NCI-H345 treated with DMSO at 0.1 percent for 48 hours (cell line): ENCODE results near the gene SCN4A.

ENCODE experiments used
- DNase-seq: peaks from one replicate; lab custom pipeline; 2025; ENCODE audit not compliant: unreplicated experiment; lab: John Stamatoyannopoulos, UW

The SCN4A gene

DNA sequence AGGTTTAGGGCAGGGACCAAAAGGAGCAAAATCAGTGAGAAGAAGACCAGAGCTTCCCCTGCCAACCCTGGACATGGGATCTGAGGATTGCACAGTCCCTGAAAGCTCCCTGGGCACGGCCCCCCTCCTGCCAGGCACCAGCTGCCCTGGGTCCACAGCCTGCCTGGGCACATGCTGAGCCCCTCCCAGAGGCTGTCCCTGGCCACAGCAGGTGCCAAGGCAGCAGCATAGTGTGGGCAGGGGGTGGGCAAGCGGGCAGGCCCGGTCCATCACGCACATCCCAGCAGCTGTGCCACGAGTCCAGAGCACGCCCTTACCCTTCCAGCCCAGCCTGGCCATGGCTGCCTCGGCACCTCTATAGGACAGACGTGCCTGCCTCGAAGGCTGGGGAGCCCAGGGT lies 12.7 kb downstream of the SCN4A start:
- no peak for DNase-seq

DNA sequence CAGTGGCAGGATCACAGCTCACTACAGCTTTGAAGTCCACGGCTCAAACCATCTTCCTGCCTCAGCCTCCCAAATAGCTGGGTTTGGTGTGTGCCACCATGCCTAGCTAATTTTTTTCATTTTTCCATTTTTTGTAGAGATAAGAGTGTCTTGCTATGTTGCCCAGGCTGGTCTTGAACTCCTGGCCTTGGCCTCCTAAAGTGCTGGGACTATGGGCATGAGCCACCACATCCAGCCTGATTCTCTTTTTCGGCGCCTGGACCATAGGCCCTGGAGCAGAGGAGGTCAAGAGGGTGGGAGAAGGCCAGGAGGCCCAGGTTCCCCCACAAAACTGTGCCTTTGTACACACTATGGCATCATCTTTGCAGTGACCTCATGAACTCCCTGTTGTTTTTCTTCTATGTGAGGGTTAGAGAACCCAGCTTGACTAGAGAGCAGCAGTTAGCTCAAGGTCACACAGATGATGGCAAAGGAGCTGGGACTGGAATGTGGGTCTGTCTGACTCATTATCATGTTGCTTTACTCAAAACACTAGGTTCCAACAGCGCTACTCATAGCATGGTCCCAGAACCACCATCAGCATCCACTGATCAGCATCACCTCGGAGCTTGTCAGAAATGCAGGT lies 16.3 kb downstream of the SCN4A start:
- no peak for DNase-seq

DNA sequence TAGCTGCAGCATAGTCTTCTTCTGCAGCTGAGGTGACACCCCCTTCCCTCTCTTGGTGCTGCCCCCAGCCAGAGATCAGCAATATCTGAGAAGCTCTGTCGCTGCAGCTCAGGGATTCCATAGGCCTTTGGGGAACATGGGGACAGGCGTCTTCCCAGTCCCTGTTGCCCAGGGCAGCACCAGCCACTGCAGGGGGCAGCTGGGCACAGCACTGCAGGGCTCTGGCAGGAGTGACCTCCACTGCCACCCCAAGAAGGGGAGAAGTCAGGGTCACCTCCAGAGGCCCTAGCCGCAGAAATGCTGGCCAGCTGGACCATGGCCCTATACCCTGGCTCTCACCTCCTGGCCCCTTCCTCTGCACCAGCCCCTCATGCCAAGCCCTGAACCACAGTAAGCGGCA lies 16.9 kb downstream of the SCN4A start:
- no peak for DNase-seq

DNA sequence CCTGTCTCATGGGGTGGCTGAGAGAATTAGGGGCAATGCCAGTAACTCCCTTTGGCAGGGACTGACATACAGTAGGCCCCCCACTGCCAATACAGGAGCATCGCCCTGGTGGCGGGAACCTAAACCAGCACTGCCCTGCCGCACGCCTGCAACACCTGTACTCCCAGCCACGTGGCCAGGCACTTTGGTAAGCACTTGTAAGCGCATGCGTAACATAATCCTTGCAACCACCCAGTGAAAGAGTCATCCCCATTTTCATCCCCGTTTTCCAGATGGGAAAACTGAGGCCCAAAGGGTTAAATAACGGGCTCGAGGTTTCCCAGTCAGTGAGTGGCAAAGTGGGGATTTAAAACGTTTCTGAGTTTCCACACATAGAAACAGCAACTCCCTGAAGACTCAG lies 17.5 kb downstream of the SCN4A start:
- DNase-seq = no peak

DNA sequence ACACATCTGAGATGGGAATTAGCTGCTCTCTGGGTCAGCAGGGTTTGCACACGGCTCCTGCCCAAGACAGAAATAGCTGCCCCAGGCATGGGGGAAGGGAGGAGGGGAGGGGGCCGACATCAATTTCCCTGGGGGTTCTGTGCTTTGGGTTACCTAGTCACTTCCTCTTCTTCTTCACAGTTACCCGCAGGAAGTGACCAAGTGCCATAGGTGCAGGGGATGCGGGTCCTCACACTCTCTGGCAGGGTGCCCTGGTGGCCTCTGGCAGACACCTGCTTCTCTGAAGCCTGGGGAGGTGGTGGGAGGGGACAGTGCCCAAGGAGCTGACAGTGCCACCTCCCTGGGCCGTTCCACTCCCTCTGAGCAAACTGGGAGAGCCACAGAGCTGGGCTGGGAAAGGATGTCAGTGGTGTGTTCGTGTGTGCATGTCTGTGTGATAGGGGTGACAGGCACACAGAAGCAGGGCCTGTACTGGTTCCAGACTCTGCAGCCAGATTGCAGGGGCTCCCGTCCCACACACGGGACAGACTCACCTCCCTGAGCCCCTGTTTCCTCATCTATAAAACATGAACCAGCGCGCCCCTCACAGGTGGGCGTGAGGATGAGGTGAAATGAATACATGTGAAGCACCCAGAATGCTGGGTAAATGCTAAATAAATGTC lies 18.2 kb downstream of the SCN4A start:
- no peak for DNase-seq

DNA sequence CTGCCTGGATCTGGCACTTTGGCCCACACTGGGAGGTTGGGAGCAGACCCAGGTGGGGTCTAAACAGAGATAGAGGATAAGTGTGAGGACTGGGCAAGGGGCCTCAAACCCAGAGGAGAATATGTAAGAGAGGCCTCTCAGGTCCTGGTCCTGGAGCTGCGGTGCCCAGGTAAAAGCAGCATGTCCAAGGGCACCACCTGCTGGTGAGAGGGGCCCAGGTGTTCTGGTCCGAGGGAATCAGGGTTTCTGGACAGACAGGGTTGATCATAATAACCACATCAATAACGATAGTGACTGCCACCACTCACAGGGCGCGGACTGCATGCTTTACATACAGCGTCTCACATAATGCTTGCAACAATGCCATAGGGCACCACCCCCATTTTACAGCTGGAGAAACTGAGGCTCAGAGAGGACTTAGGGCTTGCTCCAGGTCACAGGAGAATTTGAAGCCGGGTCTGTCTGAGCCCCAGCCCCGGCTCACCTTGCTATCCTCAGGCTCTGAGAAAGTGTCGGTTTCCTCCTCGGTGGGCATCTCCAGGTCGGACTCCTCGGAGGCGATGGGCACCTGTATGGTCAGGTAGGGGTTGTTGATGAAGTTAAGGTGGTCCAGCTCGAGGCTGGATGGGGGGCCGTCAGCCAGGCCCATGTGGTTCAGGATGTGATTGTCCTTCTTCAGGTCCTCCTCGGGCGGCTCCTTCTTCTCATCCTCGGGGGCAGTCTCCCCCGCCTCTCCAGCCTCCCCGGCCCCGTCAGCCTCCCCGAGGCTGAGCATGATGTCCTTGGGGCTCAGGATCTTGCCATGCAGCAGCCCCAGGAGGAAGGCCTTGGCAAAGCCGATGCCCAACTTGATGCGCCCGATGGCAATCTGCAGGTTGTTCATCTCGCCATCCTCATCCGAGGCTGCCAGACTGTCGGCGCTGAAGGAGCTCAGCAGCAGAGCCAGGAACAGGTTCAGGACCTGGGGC lies 21.5 kb downstream of the SCN4A start:
- DNase-seq = no peak

DNA sequence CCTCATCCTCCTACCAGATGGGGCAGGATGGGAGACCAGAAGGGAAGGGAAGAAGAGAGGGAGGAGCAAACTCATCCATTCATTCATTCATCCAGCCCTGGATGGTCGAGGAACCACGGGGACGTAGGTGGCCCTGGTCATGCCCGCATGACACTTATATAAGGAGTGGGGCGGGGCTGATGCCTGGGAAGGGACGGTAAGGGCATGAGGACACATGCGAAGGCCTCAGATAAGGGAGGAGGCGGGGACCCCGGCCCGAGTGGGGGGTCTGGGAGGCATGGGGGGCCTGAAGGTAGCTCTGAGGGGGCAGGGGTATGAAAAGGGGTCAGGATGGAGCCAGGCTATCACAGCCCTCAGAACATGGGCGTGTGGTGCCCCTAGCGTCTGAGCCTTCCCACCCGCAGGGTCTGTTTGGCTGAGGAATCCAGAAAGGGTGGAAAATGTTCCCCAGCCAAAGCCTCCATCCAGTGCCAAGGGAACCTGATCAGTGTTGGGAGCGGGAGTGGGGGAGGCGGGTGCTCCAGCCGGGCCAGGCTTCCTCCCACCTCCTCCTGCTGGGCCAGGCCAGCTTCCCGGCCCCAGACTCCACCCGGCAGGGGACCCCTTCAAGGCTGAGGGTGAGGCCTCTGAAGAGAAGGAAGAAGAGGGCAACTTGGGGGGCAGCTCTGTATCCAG lies 23.0 kb downstream of the SCN4A start:
- no peak for DNase-seq

DNA sequence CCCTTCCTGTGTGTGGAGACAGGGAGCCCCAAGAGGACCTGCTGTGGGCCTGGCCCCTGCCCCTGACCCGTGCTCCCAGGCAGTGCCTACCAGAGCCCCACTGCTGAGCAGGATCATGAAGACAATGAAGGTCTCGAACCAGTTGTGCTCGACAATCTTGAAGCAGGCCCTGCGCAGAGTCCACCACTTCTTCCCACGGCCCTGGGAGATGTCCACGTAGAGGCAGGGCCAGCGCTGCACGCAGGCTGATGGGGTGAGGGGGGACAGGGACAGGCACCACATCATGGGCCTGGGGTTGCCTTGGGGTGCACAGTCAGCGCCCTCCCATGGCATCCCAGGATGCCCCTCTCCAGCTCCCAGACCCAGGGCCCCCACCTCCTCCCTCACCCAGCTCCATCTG lies 24.2 kb downstream of the SCN4A start:
- DNase-seq = no peak

DNA sequence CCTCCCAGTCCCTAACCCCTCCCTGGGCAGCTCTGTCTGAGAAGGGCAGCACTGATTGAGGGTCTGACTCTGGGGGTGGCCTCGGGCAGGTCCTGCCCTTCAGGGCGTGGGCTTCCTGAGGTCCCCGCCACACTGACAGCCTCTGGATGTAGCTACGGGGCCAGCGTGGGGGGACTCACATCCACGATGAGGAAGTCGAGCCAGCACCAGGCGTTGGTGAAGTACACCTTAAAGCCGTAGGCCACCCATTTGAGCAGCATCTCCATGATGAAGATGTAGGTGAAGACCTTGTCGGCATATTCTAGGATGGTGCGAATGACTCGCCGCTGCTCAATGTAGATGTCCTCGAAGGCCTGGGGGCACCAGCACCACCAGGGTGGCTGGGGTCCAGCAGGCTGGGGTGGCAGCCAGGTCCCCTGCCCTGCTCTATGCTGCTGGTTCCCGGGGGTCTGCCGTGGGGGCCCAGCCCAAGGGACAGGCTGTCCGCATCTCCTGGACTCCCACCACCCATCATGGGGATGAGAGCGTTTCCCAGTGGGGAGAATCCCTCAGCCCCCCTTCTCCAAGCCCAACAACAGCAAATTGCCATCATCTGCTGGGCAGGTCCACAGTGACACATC lies 24.9 kb downstream of the SCN4A start:
- no peak for DNase-seq

DNA sequence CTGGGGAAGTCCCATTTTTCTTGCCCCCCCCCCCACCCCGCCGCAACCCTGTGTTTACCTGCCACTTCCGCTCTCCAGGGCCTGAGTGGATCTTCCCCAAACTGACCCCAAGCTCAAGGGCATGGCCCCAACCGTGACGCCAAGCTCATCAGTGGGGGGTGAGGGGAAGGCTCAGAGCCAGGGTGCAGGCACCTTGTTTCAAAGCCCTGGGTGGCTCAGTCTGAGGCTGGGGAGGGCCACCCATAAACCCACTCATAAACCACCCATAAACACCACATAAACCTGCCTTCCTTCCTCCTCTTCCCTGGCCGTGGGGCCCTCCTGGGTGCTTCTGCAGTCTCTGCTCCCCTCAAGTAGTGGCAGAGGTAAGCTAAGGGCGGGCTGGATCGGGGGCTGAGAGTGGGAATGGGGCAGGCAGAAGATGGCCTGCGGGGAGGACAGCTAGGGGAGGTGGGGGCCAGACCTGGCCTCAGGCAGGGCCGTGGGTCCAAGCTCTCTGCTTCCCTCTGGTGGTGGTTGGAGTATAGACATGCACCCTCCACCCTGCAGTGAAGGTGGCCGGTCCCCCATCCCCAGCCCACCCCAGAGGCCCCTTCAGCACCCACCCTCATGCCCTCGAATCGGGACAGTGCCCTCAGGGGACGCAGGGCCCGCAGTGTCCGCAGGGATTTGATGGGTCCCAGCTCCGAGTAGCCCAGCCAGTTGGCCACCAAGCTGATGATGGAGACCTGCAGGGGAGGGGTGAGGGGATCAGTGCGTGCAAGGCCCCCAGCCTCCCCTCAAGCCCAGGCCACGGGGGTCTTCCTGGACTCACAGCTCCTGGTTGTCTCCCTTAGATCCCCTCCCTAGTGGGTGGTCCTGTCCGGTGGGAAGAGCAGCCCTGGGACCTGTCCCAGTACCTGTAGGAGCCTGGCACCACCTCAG lies 26.0 kb downstream of the SCN4A start:
- peak; percentile 33 for DNase-seq

DNA sequence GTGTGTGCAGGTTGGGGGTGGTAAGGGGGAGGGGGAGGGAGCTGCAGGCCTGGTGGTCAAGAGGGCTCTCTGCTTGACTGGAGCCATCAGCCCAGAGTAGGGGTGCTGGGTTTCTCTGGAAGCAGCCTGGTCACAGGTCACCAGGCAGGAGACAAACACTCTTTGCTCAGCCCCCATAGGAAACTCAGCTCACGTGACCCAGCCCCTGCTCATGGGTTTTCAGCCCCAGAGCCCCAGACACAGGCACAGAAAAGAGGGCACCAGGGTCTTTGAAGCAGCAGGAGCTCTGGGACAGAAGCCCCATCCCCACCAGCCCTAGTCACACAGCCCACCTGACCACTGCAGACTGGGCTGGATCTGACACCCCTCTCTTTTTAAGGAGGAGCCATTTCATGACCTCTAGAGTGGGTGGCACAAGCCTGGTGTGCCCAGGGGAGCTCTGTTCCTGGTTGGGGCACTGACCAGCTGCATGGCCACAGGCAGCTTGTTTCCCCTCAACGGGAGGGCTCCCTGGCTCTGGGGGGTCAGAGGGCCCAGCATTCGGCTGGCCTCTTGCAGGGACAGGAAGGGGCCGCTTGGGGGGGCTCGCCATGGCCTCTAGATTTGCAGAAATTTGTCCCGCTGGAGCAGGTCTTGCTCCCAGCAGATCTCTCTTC lies 26.8 kb downstream of the SCN4A start:
- DNase-seq = no peak

DNA sequence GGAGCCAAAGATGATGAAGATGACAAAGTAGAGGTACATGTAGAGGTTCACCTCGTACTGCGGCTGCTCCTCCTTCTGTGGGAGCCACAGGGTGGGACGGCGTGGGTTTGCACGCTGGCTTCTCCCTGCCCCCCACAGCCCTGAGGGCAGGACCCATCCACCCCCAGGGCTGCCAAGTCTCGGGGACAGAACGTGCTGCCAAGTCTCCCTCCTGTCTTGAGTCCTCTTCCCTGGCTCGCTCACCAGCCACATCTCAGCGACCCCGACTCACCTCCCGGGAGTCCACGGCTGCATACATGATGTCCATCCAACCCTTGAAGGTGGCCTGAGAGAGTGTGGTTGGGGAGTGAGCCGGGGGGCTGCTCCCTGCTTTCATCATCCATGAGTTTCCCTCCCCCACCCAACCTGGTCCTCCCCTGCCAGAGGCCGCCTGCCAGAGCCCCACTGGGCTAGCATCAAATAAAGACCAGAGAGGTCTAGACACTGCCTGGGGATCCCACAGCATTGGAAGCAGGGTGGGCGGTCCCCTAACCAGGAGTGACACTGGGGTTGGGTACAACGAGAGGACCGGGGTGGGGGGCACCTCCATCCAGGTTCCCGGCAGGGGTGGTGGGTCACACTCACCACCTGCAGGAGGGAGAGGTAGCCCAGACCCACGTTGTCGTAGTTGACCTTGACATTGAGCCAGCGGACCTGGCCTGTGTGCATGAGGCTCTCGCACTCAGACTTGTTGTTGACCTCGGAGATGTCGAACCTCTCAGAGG lies 27.8 kb downstream of the SCN4A start:
- DNase-seq = no peak

DNA sequence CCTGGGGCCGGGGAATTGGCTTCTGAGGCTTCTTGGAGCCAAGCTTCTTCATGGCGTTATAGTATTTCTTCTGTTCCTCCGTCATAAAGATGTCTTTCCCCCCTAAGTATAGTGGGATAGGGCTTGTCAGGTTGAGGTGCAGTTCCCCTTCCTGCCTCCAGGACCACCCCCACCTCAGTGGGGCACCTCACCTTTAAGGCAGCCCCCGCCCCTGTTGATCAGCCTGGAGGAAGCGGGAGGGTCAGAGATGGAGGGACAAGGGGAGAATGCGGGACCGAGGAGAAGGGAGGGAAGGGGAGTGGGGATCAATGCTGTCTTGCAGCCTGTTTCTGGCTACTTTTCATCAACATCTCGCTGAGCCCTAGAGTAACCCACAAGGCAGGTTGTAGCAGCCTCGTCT lies 29.0 kb downstream of the SCN4A start:
- DNase-seq = no peak

DNA sequence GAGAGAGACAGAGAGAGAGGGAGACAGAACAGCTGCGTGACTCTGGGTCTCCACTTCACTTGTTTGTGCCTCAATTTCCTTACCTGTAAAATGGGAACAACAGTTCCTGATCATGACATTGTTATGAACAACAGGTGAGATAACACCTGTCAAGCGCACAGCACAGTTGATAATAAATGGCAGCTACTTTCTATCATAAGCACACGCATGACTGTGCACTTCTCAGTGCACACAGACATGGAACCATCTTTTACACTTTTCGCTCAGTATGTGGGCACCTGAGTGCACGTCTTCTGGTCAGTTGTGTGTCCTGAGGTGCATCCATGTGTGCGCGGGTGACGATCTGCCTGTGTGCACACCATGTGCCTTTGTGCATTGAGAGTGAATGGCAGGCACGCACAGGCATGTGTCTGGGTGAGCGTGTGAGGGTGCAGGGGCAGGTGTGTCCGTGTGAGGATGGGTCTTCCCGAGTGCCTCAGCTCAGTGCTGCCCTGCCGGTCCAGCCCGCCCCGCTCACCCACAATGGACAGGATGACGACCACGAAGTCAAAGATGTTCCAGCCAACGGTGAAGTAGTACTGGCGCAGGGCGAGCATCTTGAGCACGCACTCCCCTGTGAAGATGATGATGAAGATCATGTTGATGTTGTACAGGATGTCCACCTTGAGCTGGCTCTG lies 30.3 kb downstream of the SCN4A start:
- DNase-seq = no peak

DNA sequence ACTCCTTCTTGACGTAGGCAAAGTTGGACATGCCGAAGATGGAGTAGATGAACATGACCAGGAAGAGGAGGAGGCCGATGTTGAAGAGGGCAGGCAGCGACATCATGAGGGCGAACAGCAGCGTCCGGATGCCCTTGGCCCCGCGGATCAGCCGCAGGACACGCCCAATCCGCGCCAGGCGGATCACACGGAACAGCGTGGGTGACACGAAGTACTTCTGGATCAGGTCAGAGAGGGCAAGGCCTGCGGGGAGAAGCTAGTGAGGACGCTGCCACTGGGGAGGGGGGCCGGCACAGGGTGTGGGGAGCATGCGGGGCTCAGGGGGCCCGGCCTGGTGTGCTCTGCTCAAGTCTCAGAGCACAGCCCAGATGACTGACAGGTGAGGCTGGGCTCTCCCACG lies 31.0 kb downstream of the SCN4A start:
- DNase-seq = no peak

DNA sequence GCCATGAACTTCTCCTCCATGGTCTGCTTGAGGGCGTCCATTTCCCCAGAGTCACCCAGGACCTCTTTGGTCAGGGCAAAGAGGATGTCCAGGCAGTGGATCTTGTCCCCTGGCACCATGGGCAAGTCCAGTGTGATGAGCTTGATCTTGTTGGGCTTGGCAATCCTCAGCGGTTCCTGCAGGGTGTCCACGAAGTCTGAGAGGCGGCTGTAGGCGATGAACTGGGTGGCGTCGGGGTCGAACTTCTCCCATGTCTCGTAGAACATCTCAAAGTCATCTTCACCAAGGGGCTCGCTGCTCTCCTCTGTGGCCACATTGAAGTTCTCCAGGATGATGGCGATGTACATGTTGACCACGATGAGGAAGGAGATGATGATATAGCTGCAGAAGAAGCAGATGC lies 31.6 kb downstream of the SCN4A start:
- DNase-seq = no peak

DNA sequence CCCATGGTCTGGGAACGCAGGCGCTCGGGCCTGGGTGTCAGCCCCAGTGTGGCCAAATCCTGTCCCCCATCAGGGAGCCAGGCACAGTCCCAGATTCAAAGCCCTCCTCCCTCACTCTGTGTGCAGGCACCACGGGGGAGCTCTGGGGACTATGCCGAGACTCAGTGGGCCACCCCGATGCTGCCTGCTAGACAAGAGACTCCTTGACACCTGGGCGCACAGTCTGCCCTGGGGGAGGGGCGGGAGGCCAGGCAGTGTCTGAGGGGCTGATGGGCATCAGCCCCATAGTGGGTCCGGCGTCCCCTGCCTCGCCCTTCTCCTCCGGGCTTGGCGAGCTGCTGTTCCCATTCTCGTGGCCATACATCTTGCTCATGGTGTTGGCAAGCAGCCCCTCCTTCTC lies 32.1 kb downstream of the SCN4A start:
- DNase-seq = no peak

DNA sequence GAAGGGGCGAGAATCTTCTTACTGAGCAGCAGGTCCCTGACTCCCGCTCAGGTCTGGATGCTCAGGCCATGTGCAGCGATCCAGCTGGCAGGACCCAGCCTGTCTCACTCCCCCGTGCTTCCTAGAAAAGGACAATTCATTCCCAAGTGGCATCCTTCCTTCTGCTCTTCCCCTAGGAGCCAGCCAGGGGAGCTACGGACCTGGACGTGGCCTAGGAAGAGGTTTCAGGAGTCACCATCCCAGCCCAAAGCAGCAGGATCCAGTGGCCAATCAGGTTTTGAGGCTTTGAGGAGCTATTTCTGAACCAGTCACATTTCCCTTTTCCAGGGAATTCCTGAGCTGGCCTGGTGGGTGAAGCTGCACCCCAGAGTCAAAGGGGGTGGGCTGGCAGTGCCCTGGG lies 32.8 kb downstream of the SCN4A start:
- DNase-seq = no peak
